Activated CD8-positive, alpha-beta memory T cell treated with anti-CD3 and anti-CD28 coated beads, Interleukin-2, amount 50 U/mL, for 1 hour (primary cell): ENCODE measurements around the gene RELN.
"Not testable (repeated sequence)": the region's sequence is repeated elsewhere in the genome, so short reads cannot be mapped to it uniquely, and the experiment has no call there.

ENCODE experiments used
- DNase-seq: peaks from one replicate; pipeline ENCODE4 v3.0.0-alpha.2; 2020; ENCODE audit errors: extremely low read depth

The RELN gene

DNA sequence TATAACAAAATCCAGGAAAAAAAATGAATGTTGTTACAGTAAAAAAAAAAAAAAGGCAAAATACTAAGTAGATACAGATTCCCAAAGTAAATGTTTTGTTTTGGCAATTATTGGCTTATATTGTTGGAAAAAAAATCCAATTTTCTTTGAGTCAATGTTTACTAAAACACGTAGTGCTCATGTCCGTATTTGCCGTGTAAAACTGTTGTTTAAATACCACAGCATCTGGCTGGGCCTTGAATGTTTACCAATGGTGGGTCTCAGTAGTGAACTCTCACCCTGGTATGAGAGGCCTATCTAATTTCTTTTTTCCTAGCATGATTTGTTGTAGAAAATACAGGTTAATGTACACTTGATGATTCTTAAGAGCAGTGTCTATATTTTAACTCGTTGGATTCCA, 502.0 kb downstream of the RELN start:
- DNase-seq: no peak

DNA sequence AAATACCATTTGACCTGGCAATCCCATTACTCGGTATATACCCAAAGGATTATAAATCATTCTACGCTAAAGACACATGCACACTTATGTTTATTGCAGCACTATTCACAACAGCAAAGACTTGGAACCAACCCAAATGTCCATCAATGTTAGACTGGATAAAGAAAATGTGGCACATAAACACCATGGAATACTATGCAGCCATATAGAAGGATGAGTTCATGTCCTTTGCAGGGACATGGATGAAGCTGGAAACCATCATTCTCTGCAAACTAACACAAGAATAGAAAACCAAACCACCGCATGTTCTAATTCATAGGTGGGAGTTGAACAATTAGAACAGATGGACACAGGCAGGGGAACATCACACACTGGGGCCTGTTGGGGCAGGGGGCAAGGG, 502.6 kb downstream of the RELN start:
- not testable (repeated sequence) for DNase-seq

DNA sequence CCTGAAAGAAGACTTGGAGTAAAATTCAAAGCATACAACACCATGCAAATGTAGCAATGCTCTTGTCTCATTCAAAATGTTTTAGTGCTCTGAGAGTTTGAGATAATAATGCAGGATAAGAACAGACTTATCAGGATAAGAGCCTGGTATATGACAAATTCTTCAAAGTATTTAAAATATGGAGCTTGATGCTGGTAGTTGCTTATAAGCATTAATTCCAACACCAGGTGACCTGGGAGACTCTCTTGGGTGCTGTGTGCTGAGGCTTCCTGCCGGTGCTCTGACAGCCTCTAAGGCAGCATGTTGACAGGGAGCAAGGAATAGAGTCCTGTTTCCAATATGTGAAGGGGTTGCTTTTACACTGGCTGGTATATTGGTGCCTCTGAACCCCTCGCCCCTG, 508.7 kb downstream of the RELN start:
- no peak for DNase-seq

DNA sequence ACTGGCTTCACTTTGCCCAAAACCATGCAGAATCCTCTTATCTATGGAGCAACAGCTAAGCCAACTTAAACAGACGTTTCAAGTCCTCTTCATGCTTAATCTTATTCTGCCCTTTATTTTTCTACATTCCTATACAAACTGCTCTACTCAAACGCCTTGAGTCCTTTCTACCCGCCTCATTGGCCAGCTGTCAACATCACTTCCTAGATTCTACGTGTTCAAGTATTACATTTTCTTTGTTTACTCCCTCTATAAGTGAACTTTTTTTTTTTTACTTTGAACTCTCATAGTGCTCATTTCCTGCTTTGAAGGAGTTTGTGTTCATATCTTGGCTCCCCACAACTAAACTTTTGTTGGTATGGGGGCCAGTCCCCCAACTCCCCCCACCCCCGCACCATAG, 514.5 kb downstream of the RELN start:
- DNase-seq: no peak

DNA sequence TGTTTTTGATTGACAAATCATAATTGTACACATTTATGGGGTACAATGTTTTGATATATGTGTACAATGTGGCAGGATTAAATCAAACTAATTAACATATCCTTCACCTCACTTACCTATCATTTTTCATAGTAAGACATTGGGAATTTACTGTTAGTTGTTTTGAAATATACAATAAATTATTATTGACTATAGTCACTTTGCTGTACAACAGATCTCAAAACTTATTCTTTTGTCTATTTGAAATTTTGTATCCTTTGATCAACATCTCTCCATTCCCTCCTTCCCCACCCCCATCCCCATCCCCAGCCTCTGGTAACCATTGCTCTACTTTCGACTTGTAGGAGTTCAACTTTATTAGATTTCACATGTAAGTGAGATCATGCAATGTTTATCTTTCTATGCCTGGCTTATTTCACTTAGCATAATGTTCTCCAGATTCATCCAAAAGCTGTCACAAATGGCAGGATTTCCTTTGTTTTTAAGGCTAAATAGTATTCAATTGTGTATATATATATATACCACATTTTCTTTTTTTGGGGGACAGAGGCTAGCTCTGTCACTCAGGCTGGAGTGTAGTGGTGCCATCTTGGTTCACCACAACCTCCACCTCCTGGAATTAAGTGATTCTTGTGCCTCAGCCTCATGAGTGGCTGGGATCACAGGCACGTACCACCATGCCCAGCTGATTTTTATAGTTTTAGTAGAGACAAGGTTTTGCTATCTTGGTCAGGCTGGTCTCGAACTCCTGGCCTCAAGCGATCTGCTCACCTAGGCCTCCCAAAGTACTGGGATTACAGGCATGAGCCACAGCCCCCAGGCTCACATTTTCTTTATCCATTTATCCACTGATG, 520.1 kb downstream of the RELN start:
- no peak for DNase-seq

DNA sequence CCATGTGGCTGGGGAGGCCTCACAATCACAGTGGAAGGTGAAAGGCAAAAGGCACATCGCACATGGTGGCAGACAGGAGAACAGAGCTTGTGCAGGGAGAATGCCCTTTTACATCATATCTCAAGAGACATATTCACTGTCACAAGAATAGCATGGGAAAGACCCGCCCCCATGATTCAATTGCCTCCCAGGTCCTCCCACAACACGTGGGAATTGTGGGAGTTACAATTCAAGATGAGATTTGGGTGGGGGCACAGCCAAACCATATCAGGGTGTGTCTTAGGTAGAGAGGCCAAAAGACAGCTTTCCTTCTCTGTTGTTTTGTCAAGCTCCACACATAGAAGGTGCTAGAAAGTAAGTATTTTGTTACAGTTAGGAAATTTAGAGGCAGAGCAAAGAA, 522.6 kb downstream of the RELN start:
- no peak for DNase-seq

DNA sequence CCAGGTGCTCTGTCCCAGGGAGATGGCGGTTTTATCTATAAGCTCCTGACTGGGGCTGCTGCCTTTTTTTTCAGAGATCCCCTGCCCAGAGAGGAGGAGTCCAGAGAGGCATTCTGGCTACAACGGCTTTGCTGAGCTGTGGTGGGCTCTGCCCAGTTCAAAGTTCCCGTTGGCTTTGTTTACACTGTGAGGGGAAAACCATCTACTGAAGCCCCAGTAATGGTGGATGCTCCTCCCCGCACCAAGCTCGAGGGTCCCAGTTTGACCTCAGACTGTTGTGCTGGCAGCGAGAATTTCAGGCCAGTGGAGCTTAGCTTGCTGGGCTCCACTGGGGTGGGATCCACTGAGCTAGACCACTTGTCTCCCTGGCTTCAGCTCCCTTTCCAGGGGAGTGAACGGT, 527.1 kb downstream of the RELN start:
- no peak for DNase-seq

DNA sequence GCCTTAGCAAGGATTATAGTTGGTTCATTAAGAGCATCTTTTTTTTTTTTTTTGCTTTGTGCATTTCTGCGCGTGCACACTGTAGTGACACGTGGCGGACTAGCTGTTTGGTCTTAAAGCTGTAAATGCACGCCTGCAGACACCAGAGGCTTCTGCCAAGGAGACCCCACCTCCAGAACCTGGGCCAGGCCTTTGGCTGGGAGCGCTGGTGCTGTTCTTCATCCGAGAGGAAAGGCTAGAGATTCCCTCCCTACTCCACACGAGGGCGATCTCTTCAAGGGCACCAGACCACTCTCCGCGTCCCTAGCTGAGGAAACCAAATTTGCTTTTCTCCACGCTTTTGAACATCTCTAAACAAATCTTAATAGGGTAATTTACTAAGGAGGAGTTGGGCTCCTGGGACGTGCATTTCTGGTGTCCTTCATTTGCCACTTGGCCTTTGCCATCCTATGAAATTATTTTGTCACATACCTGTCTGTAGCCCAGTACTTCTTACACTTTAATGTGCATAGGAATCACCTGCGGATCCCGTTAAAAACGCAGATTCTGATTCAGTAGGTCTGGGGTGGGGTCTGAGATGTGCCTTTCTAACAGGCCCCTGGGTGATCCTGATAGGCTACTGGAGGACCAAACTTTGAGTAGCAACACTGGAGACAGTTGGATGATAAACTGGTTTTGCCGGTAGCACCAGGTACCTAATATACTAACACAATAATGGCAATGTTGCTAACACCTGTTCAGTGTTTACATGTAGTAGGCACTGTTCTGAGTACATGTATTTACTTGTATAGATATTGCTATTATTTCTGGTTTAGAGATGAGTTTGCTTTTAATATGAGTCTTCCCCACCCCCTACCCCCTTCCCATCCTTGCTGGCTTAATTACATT, 542.1 kb downstream of the RELN start:
- no peak for DNase-seq

DNA sequence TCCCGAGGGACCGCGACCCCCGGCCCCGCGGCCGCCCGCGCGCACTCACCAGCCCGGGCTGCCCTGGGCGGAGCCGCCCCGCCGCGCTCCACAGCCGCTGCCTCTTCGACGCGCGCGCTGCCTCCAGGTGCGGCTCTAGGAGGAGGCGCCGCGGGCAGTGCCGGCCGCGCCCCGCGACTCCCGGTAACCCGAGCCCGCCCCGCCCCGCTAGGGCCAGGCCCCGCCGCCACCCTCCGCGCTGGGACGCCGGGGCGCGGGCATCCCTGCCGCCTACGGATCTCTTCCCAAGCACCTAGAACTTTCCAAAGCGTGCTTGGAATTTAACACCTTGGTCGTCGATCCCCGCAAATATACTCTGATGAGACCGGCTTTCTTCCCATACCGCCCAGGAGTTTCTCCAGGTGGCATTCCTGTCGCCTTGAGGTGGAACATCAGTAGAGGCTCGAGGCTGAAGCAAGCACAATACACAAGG, 543.4 kb downstream of the RELN start, which contains the start of gene SLC26A5:
Gene SLC26A5, minus strand, starts transcription at position 159 of the 472 bp plus-strand sequence. CDS start 24,693 bp downstream, outside the sequence.
- no peak for DNase-seq

DNA sequence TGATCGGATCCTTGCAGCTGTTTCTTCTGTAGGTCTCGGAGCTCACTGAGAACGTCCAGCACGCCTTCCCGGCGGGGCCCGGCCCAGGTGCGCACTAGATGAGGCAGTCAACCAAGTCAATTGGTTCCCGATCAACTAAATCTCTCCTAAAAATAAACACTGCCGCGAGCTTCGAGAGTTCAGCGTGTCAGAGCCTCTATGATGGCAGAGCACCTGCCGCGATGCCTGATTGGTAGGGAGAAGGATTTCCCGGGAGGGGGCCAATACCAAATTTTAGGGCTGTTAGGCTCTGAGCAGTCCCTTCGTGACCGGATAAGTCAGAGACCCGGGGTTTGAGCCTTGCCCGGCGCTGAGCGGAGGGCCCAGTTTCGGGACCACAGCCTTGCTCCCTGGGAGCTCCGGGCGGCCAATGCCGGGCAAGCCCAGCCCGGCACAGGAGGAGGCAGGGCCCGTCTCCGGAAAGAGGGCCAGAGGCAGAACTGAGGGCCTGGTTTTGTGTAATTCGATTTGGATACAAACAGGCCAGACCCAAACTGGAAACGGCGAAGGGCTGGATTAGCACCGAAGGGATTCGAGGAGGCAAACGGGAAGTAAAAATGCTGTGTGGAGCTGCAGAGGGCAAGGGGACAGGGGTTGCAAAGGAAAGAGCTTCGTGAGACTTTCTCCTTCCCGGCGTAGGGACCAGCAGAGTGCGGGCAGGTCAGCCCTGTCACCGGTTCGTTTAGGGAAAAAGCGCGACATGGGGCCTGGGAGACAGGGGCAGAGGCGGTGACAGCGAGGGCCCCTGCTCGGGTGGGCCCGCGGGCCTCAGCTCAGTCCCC, 544.0 kb downstream of the RELN start:
- no peak for DNase-seq

DNA sequence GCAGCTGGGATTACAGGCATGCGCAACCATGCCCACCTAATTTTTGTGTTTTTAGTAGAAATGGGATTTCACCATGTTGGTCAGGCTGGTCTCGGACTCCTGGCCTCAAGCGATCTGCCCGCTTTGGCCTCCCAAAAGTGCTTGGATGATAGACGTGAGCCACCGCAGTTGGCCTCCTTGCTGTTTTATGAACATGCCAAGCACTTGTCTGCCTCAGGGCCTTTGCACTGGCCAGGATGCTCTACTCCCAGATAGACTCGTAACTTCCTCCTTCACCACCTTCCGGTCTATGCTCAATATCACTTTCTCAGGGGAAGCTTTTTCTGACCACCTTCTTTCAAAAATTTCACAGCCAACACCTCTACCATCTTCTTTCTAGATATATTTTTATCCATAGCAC, 549.8 kb downstream of the RELN start:
- no peak for DNase-seq

DNA sequence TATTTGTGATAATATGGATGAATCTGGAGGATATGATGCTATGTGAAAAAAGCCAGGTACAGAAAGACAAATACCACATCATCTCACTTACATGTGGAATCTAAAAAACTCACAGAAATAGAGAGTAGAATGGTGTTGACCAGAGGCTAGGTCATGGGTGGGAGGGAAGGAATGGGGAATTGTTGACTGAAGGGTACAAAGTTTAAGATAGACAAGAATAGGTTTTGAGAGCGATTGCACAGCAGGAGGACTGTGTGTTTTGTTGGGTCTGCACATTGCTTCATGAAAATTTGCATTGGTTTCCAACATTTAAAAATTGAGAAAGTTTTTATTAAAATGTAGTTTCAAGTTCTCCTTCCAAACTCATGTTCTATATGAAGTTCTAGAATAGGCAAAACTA, 551.8 kb downstream of the RELN start:
- DNase-seq: no peak

DNA sequence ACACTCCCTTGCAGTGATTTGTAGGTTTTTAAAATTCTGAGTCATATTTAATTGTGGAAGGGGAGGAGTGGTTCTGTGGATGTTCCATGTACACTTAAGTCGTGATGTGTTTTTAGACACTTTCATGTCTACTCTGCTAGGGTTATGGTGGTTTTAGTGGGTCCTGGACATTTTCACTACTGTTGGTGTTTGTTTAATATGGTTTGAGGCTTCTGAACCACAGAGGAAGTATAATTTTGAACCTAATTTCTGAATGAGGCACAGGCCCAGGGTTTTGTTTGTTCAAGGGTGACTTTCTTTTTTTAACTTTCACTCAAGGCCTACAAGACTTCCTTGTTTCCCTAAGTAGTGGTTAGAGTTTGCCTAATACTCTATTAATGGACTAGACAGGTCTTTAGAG, 556.7 kb downstream of the RELN start:
- DNase-seq: no peak

DNA sequence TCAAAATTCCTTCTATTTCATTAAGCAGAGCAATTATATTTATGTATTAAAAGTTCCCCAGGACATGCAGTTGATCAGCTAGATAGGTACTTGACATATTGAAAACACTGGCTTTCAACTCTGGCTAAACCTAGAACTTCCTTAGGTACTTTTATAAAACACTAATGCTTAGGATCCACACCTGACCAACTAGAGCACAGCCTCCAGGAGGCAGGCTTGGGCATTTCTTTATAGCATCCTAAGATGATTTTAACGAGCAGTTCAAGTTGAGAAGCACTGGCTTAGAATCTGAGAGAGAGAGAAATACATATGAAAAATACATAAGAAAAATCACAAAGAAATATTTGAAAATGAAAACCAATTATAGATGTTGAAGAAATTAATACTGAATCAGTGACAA, 564.3 kb downstream of the RELN start:
- no peak for DNase-seq

DNA sequence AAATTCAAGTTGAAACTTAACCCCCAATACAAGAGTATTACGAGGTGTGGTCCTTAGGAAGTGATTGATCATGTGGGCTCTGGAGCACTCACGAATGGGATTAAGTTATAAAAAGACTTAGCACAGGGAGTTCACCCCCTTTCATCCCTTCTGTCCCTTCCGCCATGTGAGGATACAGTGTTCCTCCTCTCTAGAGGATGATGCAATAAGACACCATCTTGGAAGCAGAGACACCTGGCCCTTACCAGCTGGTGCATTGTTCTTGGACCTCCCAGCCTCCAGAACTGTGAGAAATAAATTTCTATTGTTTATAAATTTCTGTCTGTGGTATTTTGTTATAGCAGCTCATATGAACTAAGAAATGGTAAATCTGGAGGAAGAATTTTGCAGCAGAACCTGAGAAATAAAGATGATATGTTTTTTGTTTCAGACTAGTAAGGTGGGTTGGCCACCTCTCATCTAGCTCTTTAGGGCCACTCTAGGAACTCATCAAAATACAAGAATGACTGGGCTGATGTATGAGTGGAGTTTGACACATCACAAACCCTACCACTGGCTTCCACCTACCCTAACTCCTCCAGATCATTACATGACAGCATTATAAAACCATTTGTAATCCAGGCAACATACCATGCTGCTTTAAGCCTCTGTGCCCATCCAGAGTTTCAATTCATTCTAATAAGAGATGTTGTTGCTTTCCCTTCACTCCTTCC, 565.8 kb downstream of the RELN start:
- DNase-seq: no peak
